Limb (tissue), 2 donors: ENCODE data around the gene FILIP1L.
"Not testable (repeated sequence)": the region's sequence is repeated elsewhere in the genome, so short reads cannot be mapped to it uniquely, and the experiment has no call there.

Experiments
- DNase-seq, 2 donors: peaks; one replicate each; pipeline ENCODE4 v3.0.0-alpha.2; 2016; ENCODE audit errors: extremely low spot score in 2 of 2

FILIP1L gene

DNA sequence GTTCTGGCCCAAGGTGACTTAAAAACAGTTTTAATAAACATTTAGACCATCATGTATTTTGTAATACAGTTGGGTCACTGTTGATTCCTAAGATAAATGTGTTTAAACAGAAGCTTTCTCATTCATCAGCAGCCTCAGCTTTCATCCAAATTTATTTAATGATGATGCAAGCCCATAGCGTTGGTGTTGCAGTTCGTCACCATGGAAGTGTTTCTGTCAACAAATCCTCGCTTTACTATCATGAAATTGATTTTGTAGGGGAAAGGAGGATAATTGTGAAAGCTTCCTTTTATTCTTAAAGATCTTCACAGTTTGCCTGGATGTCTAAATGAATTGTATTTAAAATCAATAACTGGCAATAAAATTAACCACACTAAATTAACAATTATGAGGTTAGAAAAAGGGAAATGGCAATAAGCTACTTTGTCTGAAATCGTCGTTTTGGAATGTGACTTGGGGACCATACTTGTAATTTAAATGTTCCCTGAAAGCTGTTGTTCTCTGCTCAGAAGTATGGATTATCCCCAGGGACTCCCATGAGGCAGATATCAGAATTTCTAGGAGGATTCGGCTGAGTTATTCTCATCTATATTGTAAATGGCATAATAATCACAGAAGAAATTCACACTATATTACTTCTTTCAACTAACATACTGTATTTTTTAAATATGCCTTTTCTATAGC lies 267.7 kb downstream of the FILIP1L start:
- no peak for DNase-seq

- no peak for DNase-seq
Measured at GRCh38 chr3:99845999-99846398, 268.3 kb downstream of the FILIP1L start.

GRCh38 chr3:99845331-99845730 lies 269.0 kb downstream of the FILIP1L start:
- DNase-seq: no peak

GRCh38 chr3:99843590-99844258 lies 270.6 kb downstream of the FILIP1L start:
- DNase-seq: no peak

- DNase-seq: peak in 1 of 2 donors; percentile 89
Measured at GRCh38 chr3:99842826-99843589, 271.3 kb downstream of the FILIP1L start.

- not testable (repeated sequence) for DNase-seq
Measured at GRCh38 chr3:99841949-99842348, 272.4 kb downstream of the FILIP1L start.

DNA sequence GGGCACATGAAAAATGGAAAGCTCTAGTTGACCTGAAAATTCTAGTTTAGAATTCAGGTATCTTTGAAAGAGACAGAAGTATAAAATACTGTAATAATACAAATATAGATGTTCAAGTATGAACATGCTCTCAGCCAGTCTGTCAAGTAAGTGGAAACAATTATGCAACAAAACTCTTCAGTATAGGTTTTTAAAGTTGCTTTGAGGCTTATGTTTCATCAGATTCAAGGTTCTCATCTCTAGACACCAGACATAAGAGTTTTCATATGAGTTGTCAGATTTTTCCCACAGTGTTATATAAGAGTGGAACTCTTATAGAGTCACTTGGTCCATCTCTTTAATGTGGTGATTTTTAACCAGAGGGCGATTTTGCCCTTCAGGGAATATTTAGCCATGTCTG lies 274.7 kb downstream of the FILIP1L start:
- no peak for DNase-seq

- no peak for DNase-seq
Measured at GRCh38 chr3:99838755-99839154, 275.5 kb downstream of the FILIP1L start.

- DNase-seq: no peak
Measured at GRCh38 chr3:99837715-99838114, 276.6 kb downstream of the FILIP1L start.

DNA sequence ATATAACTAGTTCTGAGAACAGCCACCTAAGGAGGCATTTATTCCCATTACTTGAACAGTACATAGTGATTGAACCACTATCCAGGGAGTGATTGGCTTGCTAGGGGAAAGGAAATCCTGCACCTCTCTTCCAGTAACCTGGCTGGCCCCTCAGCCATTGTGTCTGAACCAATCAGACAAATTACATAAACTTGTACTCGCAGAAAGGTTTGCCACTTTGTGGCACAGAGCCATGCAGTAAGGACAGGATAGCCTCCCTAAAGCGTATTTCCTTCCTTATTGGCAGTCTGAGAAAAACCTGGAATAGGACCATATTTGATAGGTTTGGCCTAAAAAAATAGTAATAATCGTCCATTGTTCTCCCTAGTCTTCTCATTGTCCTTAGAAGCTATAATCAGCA lies 277.6 kb downstream of the FILIP1L start:
- DNase-seq: no peak

DNA sequence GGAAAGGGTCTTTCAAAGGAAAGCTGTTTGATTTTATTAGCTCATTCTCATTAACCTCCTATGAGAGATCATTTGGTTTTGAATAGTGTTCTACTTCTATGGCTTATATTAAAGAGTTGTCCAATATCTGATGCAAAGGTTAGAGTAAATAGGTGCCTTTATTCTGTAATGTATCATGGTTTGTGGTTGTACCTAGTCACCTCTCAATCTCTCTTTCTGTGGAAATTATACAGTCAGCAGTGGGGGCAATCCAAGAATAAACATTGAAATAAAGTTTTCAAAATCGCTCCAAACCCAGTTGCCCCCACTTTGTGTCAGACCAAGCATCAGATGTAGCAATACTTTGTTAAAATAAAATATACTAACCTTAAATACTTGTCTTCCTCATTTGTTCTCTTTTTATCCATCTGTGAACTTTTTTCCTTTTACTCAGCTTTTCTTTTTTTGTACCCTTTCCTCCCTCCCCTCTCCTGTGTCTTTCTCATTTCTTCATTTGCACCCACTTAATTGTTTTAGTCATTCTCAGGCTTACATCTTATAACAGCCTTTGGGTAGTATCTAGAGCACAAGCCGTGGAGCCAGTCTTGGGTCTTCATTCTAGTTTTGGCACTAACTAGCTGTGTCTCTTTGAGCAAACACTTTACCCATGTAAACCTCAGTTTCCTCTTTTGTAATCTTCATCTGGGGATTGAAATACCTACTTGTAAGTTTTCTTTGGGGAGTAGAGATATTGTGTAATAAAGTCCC lies 279.9 kb downstream of the FILIP1L start:
- DNase-seq: no peak

- DNase-seq: no peak
Measured at GRCh38 chr3:99833617-99834205, 280.6 kb downstream of the FILIP1L start.

- DNase-seq: no peak
Measured at GRCh38 chr3:99829844-99830243, 284.5 kb downstream of the FILIP1L start.

DNA sequence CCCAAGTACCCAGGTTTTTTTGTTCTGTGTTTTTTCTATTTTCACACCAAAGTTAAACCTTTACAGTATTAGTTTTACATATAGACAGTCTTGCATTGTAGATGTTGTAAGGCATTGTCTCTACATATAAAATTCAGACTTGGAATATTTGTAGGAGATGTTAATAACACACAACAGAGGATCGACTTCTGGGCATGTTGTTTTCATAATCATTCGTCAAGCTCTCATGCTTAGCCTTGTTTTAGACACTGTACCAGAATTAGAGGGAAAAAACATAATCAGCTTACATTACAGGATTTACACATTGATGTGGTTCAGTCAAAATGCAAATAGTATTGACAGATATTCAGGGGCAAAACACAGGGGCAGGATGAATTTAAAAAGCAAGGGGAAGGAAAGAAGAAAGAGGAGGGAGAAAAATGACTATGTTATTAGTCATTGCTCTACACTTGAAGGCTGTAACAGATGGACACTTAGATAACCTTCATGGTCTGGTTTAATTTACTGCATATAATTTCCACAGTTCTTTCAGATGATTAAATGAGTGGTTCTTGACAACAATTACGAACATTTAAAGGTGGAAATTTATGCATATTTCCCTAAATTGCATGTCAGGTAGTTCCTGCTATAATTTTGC lies 289.2 kb downstream of the FILIP1L start:
- DNase-seq: no peak

GRCh38 chr3:99823723-99824711 lies 290.3 kb downstream of the FILIP1L start:
- DNase-seq: no peak

DNA sequence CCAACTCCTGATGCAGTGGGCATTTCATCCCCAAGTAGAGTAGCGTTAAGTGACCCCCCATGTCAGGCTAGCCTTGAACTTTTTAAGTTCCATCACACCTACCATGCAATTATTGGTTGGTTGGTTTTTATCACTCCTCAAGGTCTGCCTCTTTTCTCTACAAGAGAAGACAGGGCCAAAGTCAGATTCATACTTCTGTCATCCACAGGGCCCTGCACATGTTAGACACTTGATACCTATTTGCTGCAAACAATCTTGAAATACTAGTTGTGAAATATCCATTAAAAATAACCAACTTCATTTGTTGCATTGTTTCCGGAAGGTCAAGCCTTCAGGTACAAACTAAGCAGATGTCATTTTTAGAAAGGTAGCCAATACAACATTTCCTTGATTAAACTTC lies 295.5 kb downstream of the FILIP1L start:
- DNase-seq: no peak

GRCh38 chr3:99817437-99818240 lies 296.7 kb downstream of the FILIP1L start, which contains the start of gene CMSS1:
TSS of gene CMSS1 (plus strand) at chr3:99817862.
- peak; percentile 93 to 96 for DNase-seq

GRCh38 chr3:99817047-99817436 lies 297.3 kb downstream of the FILIP1L start:
- DNase-seq: peak in 1 of 2 donors; percentile 52

DNA sequence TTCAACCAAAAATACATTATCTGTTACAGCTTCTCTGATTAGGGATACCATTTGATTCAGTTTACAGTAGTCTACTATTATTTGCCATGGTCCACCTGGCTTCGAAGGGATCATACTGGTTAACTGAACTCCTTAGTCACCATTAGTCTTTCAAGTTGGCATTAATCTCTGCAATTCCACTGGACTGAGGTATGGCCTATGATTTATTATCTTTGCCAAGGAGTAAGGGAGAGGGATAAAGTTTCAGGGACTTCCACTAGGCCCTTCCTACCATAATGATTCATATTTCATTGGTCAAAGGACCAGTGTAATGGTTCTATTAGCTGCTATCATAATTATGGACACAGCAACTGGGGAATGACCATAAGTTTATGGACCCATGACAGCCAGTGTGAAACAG lies 303.9 kb downstream of the FILIP1L start:
- no peak for DNase-seq
